ENCODE results near the gene MISFA. TPM values are rescaled to one million over a fixed set of nuclear protein-coding genes. Genes with fewer than 3 reads are reported as not detected.

MISFA gene
- total RNA-seq, 1 experiment from 2014 or later = 3.7 TPM

- no peak for DNase-seq
- Histone ChIP-seq H2AFZ (ENCODE audit: low read length) (no peak overlapping the region), H3T11ph (ENCODE audit: low read length) (no peak overlapping the region), H2BK20ac (ENCODE audit: low read depth, low read length, poor library complexity, severe bottlenecking) (no peak overlapping the region), H2BK120ac (ENCODE audit: low read depth, low read length, poor library complexity, severe bottlenecking) (no peak overlapping the region), H4K5ac (ENCODE audit: insufficient read length, low read depth, low read length) (no peak overlapping the region), H3K56ac (ENCODE audit: insufficient read length, low read depth, low read length) (no peak overlapping the region), H3K4me1 (ENCODE audit: insufficient read depth, low read length) (no peaks in the 10 kb centered on the region), H3K27ac (ENCODE audit: insufficient read length, low read depth, low read length) (no peak overlapping the region), H3K14ac (ENCODE audit: insufficient read depth, low read length) (no peak overlapping the region), H2AK5ac (ENCODE audit: insufficient read length, low read length) (no peak overlapping the region), H3K79me1 (ENCODE audit: insufficient read depth, low read depth, low read length, poor library complexity, severe bottlenecking) (no peaks in the 10 kb centered on the region), H4K8ac (replicated peaks; ENCODE audit: insufficient read length, low read depth, low read length) (no peak overlapping the region), H3K18ac (ENCODE audit: insufficient read length, low read depth, low read length) (no peak overlapping the region), H2BK15ac (ENCODE audit: low read depth, low read length) (no peak overlapping the region), H3K27me3 (ENCODE audit: insufficient read depth, low read length) (no peaks in the 10 kb centered on the region), H3K9ac (ENCODE audit: extremely low read depth, insufficient read length, low read length) (no peak overlapping the region), H3K79me2 (ENCODE audit: insufficient read depth, low read length) (no peaks in the 10 kb centered on the region), H4K20me1 (ENCODE audit: control insufficient read depth, insufficient read depth, insufficient read length) (no peaks in the 10 kb centered on the region), H2BK5ac (ENCODE audit: insufficient read length, low read length) (no peak overlapping the region), H3K4me2 (ENCODE audit: insufficient read depth, insufficient read length, low read length) (no peak overlapping the region), H3K4ac (ENCODE audit: low read depth, low read length) (no peak overlapping the region), H2BK12ac (ENCODE audit: insufficient read length, low read depth, low read length) (no peak overlapping the region), H3K23ac (ENCODE audit: insufficient read length, low read depth, low read length) (no peak overlapping the region), H3K9me3 (ENCODE audit: control insufficient read depth, low read depth, low read length) (no peaks in the 10 kb centered on the region), H3K23me2 (ENCODE audit: insufficient read length, low read depth, low read length, poor library complexity, severe bottlenecking) (no peaks in the 10 kb centered on the region), H4K91ac (ENCODE audit: insufficient read length, low read depth, low read length) (no peak overlapping the region)
- WGBS (ENCODE audit: extremely low coverage, insufficient read length, low lambda C conversion rate) = no CpG with 5 or more reads among the region's 1 CpG
- no peak overlapping the region for H3K27ac Mint-ChIP-seq
- peaks cover 0 to 3% of the 10 kb centered on the region in 2 experiments; a peak in 2 of 4 replicates for H3K4me1 Mint-ChIP-seq
- peaks cover 0 to 21% (median 7%) of the 10 kb centered on the region in 3 experiments; a peak in 5 of 7 replicates for H3K36me3 Mint-ChIP-seq (ENCODE audit: insufficient read depth in 1 of 3, low read depth in 3 of 3)
- TF ChIP-seq, protein P1, sequence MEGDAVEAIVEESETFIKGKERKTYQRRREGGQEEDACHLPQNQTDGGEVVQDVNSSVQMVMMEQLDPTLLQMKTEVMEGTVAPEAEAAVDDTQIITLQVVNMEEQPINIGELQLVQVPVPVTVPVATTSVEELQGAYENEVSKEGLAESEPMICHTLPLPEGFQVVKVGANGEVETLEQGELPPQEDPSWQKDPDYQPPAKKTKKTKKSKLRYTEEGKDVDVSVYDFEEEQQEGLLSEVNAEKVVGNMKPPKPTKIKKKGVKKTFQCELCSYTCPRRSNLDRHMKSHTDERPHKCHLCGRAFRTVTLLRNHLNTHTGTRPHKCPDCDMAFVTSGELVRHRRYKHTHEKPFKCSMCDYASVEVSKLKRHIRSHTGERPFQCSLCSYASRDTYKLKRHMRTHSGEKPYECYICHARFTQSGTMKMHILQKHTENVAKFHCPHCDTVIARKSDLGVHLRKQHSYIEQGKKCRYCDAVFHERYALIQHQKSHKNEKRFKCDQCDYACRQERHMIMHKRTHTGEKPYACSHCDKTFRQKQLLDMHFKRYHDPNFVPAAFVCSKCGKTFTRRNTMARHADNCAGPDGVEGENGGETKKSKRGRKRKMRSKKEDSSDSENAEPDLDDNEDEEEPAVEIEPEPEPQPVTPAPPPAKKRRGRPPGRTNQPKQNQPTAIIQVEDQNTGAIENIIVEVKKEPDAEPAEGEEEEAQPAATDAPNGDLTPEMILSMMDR (conservative IDR thresholded peaks at IDR 0.05) = no peak
- no peak overlapping the region for H3K4me3 Mint-ChIP-seq
- H3K9me3 Mint-ChIP-seq = no peaks in the 10 kb centered on the region
- no peaks in the 10 kb centered on the region for H3K27me3 Mint-ChIP-seq (ENCODE audit: low read depth)
These were observed 24.2 kb upstream of the MISFA start for GRCh38 chr11:18575361-18575760.

Data from H9 (cell line).